HG03378 (cell line): ENCODE measurements around the gene HBE1.

Experiments
- ATAC-seq: cut with Tn5 transposase; IDR thresholded peaks from one replicate; pipeline ENCODE4 v1.9.1; 2021; ENCODE audit warnings: mild to moderate bottlenecking, moderate library complexity; ENCODE audit not compliant: unreplicated experiment

HBE1 gene

DNA sequence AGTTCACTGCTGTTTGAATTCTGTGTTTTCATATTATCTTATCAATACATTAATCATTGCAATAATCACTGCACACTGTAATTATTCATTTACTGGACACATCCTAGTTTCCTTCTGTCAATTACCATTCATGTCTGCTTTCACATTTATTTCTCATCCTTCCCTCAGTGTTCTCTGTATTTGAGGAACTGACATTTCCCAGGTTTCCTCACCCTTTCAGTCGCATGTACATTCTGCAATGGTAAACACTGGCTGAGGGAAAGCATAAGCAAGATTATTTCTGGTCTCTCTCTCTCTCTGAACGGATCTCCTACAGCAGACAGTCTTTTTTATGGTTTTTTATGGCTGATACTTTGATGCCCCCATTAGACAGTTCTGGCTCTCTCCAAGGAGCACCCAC is 31.3 kb downstream of the HBE1 start:
- no peak for ATAC-seq

DNA sequence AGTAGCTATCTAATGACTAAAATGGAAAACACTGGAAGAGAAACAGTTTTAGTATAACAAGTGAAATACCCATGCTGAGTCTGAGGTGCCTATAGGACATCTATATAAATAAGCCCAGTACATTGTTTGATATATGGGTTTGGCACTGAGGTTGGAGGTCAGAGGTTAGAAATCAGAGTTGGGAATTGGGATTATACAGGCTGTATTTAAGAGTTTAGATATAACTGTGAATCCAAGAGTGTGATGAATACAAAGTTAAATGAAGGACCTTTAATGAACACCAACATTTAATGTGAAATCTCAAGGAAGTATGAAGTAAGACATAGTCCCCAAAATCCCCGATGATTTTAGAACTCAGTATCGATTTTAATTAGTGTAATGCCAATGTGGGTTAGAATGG is 32.3 kb downstream of the HBE1 start:
- no peak for ATAC-seq

DNA sequence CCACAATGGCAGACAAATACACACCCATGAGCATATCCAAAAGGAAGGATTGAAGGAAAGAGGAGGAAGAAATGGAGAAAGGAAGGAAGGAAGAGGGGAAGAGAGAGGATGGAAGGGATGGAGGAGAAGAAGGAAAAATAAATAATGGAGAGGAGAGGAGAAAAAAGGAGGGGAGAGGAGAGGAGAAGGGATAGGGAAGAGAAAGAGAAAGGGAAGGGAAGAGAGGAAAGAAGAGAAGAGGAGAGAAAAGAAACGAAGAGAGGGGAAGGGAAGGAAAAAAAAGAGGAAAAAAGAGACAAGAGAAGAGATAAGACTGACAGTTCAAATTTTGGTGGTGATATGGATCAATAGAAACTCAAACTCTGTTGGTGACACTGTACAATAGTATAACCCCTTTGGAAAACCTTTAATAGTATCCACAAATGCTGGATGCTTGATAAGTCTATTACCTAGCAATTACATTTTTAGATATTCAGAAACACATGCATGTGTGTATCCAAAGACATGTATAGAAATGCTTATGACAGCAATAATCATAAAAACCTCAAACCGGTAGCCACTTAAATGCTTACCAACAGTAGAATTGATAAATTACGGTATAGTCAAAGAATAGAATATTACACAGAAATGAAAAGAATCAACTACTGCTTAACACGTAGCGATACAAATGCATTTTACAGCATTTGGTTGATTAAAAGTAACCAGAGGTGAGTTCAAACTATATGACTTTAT is 34.2 kb downstream of the HBE1 start:
- ATAC-seq = no peak

DNA sequence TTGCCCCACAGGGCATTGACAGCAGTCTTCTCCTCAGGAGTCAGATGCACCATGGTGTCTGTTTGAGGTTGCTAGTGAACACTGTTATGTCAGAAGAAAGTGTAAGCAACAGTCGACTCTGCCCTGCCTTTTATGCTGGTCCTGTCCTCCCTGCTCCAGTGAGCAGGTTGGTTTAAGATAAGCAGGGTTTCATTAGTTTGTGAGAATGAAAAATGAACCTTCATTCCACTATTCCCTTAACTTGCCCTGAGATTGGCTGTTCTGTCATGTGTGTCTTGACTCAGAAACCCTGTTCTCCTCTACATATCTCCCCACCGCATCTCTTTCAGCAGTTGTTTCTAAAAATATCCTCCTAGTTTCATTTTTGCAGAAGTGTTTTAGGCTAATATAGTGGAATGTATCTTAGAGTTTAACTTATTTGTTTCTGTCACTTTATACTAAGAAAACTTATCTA is 35.3 kb downstream of the HBE1 start, which contains the start of gene HBD:
HBD (minus strand) TSS at position 103 of the 454 bp plus-strand sequence; CDS start at position 53, 50 bp downstream.
- peak; percentile 84 for ATAC-seq

DNA sequence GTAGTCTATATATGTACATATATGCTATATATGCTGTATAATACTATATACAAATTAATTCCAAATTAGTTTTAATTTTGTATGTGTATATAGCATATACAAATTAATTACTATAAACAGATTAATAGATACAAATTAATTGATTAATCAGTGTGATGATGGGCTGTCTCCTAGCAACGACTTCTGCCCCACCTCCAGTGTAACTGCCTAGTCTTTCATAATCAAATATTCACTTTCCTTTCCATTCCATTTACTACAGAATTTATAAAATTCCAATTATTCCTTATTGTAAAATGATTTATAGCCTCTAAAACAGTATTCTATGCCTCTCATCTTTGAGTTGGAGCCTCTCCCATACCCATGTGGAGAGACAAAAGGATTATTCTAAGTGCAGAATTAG is 36.4 kb downstream of the HBE1 start:
- ATAC-seq = no peak

DNA sequence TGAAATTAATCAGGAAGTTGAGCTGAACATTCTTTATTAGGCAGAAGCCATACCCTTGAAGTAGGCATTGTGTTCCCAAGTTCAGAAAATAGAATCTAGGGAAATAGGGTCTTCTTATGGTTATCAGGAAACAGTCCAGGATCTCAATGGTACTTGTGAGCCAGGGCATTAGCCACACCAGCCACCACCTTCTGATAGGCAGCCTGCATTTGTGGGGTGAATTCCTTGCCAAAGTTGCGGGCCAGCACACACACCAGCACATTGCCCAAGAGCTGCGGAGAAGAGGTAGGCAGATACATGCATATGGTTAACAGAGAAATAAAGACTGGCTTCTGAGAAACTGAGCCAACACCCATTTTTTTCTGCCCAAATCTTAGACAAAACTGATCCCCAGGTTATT is 36.9 kb downstream of the HBE1 start:
- no peak for ATAC-seq

DNA sequence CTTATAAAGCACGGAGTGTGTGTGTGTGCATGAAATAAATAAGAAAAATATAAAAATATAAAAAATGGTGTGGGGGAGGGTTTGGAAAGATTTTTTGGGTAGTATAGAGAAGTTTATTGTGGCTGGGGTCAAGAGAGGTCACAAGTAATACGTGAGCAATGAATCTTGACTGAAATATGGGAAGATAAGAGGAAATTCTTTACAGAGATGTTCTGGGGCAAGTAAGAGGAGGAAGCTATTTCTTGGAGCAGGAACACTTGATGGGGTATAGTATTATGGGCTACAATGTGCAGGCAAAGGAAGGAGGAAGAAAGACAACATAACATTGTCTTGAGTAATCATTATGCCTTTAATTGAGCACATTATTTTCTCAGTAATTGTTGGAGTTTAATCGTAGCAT is 37.6 kb downstream of the HBE1 start:
- ATAC-seq = no peak

DNA sequence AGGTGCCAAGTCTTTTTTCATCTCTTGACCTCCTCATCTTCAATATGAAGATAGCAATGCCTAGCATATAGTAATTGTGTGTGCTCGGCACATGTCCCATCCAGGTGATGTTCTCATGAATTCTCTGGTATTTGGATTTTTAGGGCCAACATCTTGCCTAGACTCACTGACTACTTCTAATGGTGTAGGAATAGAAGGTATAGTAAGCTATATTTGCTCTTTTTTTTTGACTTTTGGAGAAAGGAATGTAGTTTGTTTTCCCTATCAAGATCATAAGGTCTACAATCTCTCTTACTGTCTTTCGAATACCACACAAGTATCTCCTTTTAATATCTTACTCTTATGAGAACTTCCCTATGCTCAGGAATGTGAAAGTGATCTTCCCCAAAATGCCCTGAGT is 38.6 kb downstream of the HBE1 start:
- no peak for ATAC-seq

DNA sequence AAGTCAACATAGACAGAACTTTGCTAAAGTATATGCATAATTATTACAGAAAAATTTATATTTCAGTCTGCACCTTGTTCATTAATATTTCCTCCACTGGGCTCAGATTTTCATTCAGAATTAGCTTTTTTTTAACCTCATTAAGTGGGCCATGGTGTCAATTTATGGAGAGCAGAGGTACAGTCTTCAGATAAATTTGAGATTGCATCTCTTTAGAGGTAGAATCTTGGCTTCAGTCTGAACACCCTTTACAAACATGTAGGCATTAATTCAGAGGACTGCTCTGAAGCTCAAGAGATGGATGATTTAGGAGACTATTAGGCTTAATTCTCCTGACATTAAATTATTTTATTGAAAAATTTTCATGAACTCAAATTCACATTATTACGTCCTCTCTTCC is 39.5 kb downstream of the HBE1 start:
- no peak for ATAC-seq

DNA sequence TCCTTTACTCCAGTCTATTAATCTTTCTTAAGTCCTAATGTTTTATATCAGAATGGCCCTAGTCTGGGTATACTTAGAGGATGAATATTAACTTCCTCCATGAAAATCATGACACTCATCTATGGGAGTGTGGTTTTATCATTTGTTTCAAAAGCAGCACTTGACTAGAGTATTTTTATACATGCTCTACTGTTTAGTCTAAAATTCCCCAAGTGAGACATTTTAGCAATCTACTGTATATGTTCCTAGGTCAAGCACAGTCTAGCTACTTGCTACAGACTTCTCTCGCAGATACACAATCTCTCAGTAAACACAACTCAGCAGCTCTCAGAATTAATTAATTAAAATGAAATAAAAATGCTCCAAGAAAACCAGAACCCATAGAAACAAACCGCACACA is 39.9 kb downstream of the HBE1 start:
- ATAC-seq = no peak

DNA sequence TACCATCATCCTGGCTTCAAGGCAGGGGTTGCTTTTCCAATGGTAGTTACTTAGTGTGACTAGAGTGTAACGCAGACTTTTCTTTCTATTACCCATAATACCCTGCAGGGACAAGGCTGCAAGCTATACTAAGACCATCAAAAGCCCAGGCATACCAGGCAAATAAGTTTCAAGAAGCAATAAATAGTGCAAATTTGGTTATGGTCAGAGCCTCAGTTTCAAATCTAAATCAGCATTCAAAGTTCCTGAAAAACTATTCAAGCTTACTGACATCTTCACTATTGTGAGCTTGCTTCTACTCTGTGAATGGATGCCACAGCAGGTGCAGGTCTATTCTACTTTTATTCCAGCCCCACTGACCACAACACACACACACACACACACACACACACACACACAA is 40.4 kb downstream of the HBE1 start:
- ATAC-seq = no peak

DNA sequence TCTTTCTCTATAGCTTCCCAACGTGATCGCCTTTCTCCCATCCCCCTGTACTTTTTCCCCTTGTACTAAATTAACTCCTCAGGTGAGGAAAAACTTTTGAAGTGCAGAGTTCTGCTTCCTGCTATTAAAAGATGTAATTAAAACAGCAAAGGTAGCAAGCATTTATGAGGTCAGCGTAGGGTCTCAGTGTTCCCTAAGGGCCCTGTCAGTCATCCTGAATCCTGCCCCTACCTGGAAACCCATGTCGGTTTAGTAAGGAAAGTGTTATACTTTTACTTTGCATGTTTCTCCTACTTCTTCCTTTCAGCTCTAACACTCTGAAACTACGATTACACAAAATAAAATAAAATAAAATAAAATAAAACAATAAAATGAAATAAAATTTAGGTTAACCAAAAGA is 41.6 kb downstream of the HBE1 start:
- ATAC-seq = no peak

DNA sequence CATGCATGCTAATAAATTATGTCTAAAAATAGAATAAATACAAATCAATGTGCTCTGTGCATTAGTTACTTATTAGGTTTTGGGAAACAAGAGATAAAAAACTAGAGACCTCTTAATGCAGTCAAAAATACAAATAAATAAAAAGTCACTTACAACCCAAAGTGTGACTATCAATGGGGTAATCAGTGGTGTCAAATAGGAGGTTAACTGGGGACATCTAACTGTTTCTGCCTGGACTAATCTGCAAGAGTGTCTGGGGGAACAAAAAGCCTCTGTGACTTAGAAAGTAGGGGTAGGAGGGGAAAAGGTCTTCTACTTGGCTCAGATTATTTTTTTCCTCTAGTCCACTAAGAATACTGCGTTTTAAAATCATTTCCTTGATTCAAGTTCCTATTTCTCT is 42.1 kb downstream of the HBE1 start:
- ATAC-seq = no peak

DNA sequence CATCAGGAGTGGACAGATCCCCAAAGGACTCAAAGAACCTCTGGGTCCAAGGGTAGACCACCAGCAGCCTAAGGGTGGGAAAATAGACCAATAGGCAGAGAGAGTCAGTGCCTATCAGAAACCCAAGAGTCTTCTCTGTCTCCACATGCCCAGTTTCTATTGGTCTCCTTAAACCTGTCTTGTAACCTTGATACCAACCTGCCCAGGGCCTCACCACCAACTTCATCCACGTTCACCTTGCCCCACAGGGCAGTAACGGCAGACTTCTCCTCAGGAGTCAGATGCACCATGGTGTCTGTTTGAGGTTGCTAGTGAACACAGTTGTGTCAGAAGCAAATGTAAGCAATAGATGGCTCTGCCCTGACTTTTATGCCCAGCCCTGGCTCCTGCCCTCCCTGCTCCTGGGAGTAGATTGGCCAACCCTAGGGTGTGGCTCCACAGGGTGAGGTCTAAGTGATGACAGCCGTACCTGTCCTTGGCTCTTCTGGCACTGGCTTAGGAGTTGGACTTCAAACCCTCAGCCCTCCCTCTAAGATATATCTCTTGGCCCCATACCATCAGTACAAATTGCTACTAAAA is 42.9 kb downstream of the HBE1 start, which contains the start of gene HBB:
HBB (minus strand) TSS at position 340 of the 579 bp plus-strand sequence; CDS start at position 290, 50 bp downstream.
- no peak for ATAC-seq

DNA sequence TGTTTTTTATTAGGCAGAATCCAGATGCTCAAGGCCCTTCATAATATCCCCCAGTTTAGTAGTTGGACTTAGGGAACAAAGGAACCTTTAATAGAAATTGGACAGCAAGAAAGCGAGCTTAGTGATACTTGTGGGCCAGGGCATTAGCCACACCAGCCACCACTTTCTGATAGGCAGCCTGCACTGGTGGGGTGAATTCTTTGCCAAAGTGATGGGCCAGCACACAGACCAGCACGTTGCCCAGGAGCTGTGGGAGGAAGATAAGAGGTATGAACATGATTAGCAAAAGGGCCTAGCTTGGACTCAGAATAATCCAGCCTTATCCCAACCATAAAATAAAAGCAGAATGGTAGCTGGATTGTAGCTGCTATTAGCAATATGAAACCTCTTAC is 44.3 kb downstream of the HBE1 start:
- ATAC-seq = no peak

DNA sequence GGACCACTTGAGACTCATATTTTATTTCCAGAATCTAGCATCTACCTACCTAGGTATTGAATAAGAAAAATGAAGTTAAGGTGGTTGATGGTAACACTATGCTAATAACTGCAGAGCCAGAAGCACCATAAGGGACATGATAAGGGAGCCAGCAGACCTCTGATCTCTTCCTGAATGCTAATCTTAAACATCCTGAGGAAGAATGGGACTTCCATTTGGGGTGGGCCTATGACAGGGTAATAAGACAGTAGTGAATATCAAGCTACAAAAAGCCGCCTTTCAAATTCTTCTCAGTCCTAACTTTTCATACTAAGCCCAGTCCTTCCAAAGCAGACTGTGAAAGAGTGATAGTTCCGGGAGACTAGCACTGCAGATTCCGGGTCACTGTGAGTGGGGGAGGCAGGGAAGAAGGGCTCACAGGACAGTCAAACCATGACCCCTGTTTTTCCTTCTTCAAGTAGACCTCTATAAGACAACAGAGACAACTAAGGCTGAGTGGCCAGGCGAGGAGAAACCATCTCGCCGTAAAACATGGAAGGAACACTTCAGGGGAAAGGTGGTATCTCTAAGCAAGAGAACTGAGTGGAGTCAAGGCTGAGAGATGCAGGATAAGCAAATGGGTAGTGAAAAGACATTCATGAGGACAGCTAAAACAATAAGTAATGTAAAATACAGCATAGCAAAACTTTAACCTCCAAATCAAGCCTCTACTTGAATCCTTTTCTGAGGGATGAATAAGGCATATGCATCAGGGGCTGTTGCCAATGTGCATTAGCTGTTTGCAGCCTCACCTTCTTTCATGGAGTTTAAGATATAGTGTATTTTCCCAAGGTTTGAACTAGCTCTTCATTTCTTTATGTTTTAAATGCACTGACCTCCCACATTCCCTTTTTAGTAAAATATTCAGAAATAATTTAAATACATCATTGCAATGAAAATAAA is 44.9 kb downstream of the HBE1 start:
- ATAC-seq = no peak

DNA sequence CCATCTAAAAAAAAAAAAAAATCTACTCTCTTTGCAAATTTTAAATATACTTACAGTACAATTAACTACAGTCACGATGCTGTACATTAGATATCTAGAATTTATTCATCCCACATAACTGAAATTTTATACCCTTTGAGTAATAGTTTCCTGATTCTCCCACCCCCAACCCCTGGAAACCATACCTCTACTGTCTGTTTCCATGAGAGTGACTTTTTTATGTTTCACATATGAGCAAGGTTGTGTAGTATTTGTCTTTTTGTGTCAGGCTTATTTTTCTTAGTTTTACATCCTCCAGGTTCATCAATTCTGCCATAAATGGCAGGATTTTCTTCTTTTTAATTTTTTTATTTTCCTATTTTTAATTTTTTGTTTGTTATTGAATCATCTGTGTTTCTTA is 46.1 kb downstream of the HBE1 start:
- no peak for ATAC-seq

DNA sequence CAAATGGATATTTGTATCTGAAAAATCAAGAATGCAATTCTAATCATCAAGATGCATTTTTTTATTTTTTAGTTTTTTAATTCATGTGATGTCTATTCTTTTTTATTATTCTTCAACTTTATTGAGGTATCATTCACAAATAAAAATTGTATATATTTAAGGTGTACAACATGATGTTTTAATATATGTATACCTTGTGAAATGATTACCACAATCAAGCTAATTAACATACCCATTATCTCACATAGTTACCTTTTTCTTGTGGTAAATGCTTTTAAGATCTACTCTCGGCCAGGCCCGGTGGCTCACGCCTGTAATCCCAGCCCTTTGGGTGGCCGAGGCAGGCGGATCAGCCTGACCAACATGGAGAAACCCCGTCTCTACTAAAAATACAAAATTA is 46.6 kb downstream of the HBE1 start:
- ATAC-seq = no peak
